T-helper 1 cell treated with Interleukin-12 subunit alpha and Interleukin-12 subunit beta and Interleukin-4 antibody, amounts not matched to agents 30 μg/mL and 1 μg/mL, for 36 hours (primary cell): Measurements from ENCODE around the gene GBA3.
A peak's percentile ranks its signal among the peaks of the same experiment; 100 is the strongest.

Experiments used
- H3K27ac Mint-ChIP-seq: one replicate; pipeline ENCODE4 v1.8.0; 2021; ENCODE audit warnings: mild to moderate bottlenecking, mixed read lengths
- H3K27me3 Mint-ChIP-seq: one replicate; pipeline ENCODE4 v1.8.0; 2021; ENCODE audit warnings: low read depth, mixed read lengths
- H3K36me3 Mint-ChIP-seq: one replicate; pipeline ENCODE4 v1.8.0; 2021; ENCODE audit warnings: low read depth, mixed read lengths
- H3K4me1 Mint-ChIP-seq: one replicate; pipeline ENCODE4 v1.8.0; 2021; ENCODE audit warnings: low read depth, mixed read lengths
- H3K4me3 Mint-ChIP-seq: one replicate; pipeline ENCODE4 v1.8.0; 2021; ENCODE audit warnings: mild to moderate bottlenecking, moderate library complexity, mixed read lengths
- H3K9me3 Mint-ChIP-seq: one replicate; pipeline ENCODE4 v1.8.0; 2021; ENCODE audit warnings: mixed read lengths

Gene GBA3

DNA sequence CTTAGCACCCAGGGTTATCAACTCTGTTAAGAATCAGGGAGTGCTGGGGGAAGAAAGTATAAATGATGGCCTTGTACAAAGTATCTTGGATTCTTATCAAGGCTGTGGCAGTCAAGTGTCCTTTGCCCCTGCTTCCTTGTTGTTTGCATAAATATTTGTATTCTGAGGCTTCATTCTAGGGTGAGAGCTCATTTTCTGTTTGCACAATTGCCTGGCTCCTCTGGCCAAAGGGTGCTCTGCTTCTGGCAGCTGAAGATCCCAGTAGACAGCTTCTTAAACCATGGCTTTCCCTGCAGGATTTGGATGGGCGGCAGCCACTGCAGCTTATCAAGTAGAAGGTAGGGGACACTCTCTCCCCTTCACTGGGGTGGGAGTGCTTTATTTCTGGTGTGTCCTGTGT lies at the start of gene GBA3:
TSS of gene GBA3 (plus strand) at position 202 of the 400 bp plus-strand sequence.
- no peaks in the 10 kb centered on the region for H3K9me3 Mint-ChIP-seq
- H3K4me1 Mint-ChIP-seq = no peaks in the 10 kb centered on the region
- H3K27ac Mint-ChIP-seq = no peak within 1 kb of the TSS
- H3K36me3 Mint-ChIP-seq = no peaks in the 10 kb centered on the region
- H3K4me3 Mint-ChIP-seq = no peak within 1 kb of the TSS
- H3K27me3 Mint-ChIP-seq = peaks cover 7% of the 10 kb centered on the region

DNA sequence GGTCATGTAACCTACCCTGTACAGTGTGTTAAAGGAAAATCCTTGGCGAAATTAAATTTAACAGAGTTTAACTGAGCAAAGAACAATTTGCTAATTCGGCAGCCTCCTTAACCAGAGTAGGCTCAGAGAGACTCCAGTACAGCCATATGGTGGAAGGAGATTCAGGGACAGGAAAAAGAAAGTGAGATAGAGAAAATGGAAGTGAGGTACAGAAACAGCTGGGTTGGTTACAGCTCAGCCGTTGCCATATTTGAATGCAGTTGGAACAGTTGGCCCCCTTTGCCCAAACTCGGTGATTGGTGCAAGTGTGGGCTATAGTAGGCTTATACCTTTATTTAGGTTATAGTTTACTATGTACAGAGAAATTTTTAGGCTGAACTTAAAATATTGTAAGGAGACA lies 48.8 kb upstream of the GBA3 start:
- no peaks in the 10 kb centered on the region for H3K36me3 Mint-ChIP-seq
- H3K9me3 Mint-ChIP-seq = peaks cover 5% of the 10 kb centered on the region
- H3K4me1 Mint-ChIP-seq = no peaks in the 10 kb centered on the region
- H3K4me3 Mint-ChIP-seq = no peak overlapping the region
- H3K27me3 Mint-ChIP-seq = no peaks in the 10 kb centered on the region
- H3K27ac Mint-ChIP-seq = no peak overlapping the region

DNA sequence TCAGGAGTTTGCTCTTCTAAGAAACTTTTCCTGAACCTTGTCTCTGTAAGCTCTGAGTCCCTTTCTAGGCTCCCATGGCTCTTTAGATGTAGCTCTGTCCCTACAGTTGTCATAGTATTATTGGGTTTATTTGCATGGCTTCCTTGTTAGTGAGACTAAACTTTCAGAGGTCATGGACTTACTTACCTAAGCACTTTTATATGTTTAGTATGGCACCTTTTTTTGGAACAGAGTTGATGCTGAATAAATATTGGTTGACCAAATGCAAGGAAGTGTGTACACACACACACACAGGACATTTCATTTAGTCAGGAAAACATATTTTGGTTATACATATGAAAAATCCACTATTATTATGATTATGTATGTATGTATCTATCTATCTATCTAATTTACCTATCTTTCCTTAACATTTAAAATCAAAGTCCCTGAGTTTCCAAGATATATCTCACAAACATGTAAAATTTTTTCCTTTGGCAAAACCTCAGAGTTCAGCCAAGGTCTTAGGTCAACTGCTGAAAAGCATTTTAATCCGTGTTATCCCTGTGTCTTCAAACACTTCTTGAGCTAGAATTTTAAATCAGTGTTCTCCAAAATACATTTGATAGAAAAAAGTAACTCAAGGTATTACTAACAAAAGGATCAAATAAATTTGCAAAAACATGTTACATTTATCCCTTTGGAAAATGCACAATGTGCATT lies 47.1 kb upstream of the GBA3 start:
- no peaks in the 10 kb centered on the region for H3K4me1 Mint-ChIP-seq
- H3K27ac Mint-ChIP-seq = no peak overlapping the region
- no peak overlapping the region for H3K4me3 Mint-ChIP-seq
- peaks cover 3% of the 10 kb centered on the region for H3K9me3 Mint-ChIP-seq
- H3K27me3 Mint-ChIP-seq = no peaks in the 10 kb centered on the region
- no peaks in the 10 kb centered on the region for H3K36me3 Mint-ChIP-seq

DNA sequence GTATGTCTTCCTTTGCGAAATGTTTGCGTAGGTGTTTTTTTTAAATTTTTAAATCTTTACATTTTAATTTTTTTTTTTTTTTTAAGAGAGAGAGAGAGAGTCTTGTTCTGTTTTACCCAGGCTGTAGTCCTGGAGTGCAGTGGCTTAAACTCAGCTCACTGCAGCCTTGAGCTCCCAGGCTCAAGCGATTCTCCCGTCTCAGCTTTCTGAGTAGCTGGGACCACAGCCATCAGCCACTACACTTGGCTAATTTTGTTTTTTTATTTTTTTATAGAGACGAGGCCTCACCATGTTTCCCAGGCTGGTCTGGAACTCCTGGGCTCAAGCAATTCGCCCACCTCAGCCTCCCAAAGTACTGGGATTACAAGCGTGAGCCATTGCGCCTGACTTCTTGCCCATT lies 43.7 kb upstream of the GBA3 start:
- Mint-ChIP-seq H3K4me1 (no peaks in the 10 kb centered on the region), H3K4me3 (no peak overlapping the region), H3K36me3 (no peaks in the 10 kb centered on the region), H3K27ac (no peak overlapping the region), H3K27me3 (no peaks in the 10 kb centered on the region), H3K9me3 (no peaks in the 10 kb centered on the region)

DNA sequence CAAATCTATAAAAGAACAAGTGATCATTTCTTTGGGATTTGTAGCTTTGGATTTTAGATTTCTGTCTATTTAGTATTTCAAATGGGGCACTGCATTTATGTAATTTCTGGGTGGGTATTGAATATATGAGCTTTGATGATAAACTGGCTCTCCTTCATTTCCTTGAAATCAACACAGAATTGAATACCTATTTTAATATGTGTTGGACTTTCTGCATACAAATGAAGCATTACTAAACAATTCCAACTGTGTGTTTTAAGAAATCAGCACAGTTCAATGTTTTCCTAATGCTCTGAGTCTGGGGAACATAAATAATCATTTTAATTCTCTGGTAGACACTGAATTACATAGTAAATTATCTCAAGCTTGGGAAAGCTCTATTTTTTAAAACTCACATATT lies 42.0 kb upstream of the GBA3 start:
- no peaks in the 10 kb centered on the region for H3K9me3 Mint-ChIP-seq
- no peaks in the 10 kb centered on the region for H3K36me3 Mint-ChIP-seq
- no peaks in the 10 kb centered on the region for H3K27me3 Mint-ChIP-seq
- no peaks in the 10 kb centered on the region for H3K4me1 Mint-ChIP-seq
- no peak overlapping the region for H3K4me3 Mint-ChIP-seq
- H3K27ac Mint-ChIP-seq = no peak overlapping the region

DNA sequence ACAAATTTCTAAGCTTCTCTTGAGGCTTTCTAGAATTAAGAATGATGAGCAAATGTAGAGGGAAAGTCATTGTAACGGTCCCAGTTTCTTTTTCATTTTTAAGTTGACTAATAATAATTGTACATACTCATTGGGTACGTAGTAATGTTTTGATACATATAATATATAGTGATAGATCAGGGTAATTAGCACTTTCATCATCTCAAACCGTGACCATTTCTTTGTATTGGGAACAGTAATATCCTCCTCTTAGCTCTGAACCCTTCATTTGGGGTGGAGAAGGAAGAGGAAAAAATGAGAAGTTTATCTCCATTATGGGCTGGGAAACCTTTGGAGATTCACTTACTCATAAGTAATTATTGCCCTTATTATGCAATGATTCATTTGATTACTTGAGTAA lies 39.0 kb upstream of the GBA3 start:
- Mint-ChIP-seq H3K36me3 (no peaks in the 10 kb centered on the region), H3K9me3 (no peaks in the 10 kb centered on the region), H3K27ac (no peak overlapping the region), H3K4me1 (no peaks in the 10 kb centered on the region), H3K27me3 (no peaks in the 10 kb centered on the region), H3K4me3 (no peak overlapping the region)

DNA sequence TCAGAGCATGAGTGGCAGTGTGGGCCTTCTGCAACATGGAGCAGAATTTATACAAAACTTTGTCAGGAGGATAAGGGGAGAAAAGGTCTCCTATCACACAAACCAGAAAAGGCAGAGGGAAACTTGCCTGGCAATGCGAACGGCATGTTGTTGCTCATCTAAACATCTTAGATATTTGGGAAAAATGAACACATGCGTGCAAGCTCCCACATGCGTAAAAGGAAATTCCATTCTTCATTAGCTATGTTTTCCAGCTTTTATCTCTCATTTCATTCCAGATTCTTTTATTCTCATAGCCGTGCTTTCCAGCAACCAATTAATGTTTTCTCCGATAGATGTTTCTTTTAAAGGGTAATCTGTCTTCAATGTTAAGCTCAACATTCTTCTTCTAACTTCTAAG lies 31.3 kb upstream of the GBA3 start:
- H3K4me3 Mint-ChIP-seq = no peak overlapping the region

DNA sequence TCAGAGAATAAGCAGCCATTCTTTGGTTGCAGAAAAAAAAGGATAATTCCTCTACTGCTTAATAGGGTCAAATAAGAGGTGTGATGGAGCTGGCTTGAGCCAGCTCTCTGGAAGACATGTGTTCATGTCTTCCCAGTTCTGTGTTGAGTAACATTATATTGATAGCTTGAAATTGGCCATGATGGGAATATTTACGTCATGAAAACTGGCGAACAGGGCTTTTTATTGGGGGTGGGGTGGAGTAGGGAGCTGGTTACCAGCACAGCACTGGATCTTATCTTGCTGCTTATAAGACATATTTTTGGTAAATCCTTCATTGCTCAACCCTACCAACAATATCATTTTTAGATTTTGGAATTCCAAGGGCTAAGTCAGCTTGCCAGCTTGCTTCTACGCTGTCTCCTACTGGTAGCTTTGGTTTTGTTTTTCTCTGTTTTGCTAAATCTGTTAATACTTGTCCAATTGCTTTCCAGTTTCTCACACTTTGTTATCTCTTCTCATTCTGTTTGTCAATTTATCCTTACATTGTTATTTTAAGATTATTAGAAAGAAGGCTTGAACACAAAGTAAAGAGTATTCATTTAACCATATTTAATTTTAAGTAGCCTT lies 25.3 kb upstream of the GBA3 start:
- peaks cover 17% of the 10 kb centered on the region for H3K4me1 Mint-ChIP-seq
- no peaks in the 10 kb centered on the region for H3K36me3 Mint-ChIP-seq
- H3K4me3 Mint-ChIP-seq = no peak overlapping the region
- H3K27ac Mint-ChIP-seq = no peak overlapping the region
- H3K9me3 Mint-ChIP-seq = no peaks in the 10 kb centered on the region
- H3K27me3 Mint-ChIP-seq = no peaks in the 10 kb centered on the region

More for the DNA sequence above, 31.3 kb upstream of the GBA3 start:
- no peaks in the 10 kb centered on the region for H3K27me3 Mint-ChIP-seq
- H3K27ac Mint-ChIP-seq = no peak overlapping the region
- H3K4me1 Mint-ChIP-seq = no peaks in the 10 kb centered on the region
- H3K36me3 Mint-ChIP-seq = no peaks in the 10 kb centered on the region
- H3K9me3 Mint-ChIP-seq = no peaks in the 10 kb centered on the region

DNA sequence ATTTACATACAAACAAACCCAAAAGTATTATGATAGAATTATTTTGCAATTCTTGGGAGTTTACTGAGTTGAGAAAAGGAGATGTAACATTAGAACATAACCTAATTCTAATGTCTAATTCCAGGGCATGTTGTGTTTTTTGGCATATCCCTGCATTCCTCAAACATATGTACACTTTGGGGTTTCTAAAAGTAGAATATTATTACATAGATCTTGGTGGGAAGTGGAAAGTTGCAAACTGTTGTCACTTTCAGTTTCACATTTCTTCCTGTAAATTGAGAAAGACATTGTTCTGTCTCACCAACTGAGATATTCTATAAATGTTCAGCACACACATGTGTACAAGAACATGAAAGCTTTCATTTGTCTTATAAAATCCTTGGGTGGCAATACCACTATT lies 24.4 kb upstream of the GBA3 start:
- Mint-ChIP-seq H3K4me3 (no peak overlapping the region), H3K27ac (no peak overlapping the region), H3K9me3 (no peaks in the 10 kb centered on the region), H3K4me1 (peaks cover 25% of the 10 kb centered on the region), H3K27me3 (no peaks in the 10 kb centered on the region), H3K36me3 (no peaks in the 10 kb centered on the region)

DNA sequence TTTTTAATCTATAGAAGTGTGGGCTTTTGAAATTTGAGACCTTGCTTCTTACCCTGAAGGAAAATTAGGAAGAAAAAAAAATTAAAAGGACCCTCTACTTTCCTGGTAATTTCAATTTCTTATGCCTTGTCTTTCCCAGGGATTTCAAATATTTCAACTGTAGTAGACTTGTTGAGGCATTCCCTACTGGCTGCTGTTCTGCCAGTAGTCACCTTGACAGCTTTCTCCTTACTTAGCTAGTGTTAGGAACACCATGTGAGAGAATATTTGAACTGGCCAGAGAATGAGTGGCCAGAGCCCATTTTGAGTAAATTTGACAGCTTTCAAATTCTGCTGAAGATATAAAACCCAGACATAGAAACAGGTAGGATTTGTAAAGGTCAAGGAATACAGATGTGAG lies 24.0 kb upstream of the GBA3 start:
- H3K27me3 Mint-ChIP-seq = no peaks in the 10 kb centered on the region
- H3K27ac Mint-ChIP-seq = peak overlapping the region; percentile 18
- peaks cover 27% of the 10 kb centered on the region for H3K4me1 Mint-ChIP-seq
- H3K9me3 Mint-ChIP-seq = no peaks in the 10 kb centered on the region
- no peak overlapping the region for H3K4me3 Mint-ChIP-seq
- no peaks in the 10 kb centered on the region for H3K36me3 Mint-ChIP-seq

DNA sequence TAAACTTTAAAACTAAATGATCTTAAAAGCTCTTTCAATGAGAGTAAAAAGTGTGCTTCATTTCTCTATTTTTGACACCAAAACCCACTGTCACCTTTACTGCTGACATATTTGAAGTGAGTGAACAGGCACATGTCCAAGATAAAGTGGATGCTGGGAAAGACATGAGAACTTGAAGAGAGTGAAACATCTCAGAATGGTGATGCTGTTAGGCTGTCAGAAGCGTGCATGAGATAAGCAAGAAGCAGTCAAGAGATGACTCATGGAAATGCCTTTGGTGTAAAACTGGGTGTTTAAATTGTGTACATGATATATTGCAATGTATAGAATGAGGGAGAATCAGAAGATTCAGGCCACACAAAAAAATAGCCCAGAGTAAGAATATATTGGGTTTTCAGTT lies 21.8 kb upstream of the GBA3 start:
- no peak overlapping the region for H3K27ac Mint-ChIP-seq
- peaks cover 32% of the 10 kb centered on the region for H3K4me1 Mint-ChIP-seq
- no peak overlapping the region for H3K4me3 Mint-ChIP-seq
- no peaks in the 10 kb centered on the region for H3K9me3 Mint-ChIP-seq
- no peaks in the 10 kb centered on the region for H3K36me3 Mint-ChIP-seq
- no peaks in the 10 kb centered on the region for H3K27me3 Mint-ChIP-seq

DNA sequence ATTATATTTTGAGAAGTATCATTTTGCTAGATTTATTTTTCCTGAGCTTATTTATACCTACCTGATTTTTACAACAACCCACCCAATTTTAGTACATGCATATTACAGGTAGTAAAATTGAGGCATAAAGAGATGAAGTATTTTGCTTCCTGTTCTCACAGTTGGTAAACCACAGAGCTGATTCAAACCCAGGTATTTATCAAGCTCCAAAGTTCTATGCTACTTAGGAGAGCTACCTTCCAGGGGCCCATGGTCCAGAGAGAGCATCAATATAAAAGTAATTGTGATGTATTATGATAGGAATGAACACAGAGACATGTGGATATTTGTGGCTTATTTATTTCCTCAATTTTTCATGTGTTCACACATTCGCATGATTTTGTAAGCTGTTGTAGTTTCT lies 20.2 kb upstream of the GBA3 start:
- Mint-ChIP-seq H3K27me3 (no peaks in the 10 kb centered on the region), H3K4me3 (no peak overlapping the region), H3K36me3 (no peaks in the 10 kb centered on the region), H3K27ac (no peak overlapping the region), H3K4me1 (peaks cover 32% of the 10 kb centered on the region), H3K9me3 (no peaks in the 10 kb centered on the region)

DNA sequence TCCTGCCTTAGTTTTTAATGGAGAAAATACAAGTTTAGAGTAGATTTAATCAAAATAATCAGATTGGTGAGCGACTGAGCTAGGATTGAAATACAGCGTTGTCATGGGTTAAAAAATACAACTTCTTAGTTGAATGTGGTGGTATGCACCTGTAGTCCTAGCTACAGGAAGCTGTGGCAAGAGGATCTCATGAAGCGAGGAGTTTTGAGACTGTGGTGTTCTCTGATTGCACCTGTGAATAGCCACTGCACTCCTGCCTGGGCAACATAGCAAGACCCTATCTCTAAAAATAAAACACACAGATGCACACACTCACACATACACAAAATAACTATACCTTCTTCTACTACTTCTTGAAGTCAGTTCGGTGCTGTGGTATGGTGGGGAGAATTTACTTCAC lies 19.8 kb upstream of the GBA3 start:
- Mint-ChIP-seq H3K27ac (no peak overlapping the region), H3K9me3 (no peaks in the 10 kb centered on the region), H3K4me3 (peak overlapping the region; percentile 9), H3K4me1 (peaks cover 32% of the 10 kb centered on the region), H3K36me3 (no peaks in the 10 kb centered on the region), H3K27me3 (no peaks in the 10 kb centered on the region)

DNA sequence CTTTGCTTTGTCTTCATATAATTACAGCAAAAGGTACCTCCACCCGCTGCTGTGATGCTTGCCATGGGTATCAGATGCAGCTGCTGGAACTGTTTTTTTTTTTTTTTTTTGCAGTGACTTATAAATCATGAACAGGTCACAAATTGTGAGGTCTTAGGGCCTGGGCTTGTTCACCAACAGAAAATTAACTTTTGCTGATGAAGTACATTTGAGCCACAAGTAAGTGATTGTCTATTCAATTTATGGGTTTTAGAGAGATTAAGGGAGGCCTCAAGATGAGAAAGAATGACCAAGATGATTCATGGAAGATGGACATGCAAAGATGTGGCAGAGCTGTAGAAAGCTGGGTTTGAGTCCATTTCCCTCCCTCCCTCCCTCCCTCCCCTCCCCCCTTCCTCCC lies 18.0 kb upstream of the GBA3 start:
- Mint-ChIP-seq H3K27ac (no peak overlapping the region), H3K9me3 (no peaks in the 10 kb centered on the region), H3K27me3 (no peaks in the 10 kb centered on the region), H3K36me3 (no peaks in the 10 kb centered on the region), H3K4me3 (no peak overlapping the region), H3K4me1 (peaks cover 20% of the 10 kb centered on the region)

DNA sequence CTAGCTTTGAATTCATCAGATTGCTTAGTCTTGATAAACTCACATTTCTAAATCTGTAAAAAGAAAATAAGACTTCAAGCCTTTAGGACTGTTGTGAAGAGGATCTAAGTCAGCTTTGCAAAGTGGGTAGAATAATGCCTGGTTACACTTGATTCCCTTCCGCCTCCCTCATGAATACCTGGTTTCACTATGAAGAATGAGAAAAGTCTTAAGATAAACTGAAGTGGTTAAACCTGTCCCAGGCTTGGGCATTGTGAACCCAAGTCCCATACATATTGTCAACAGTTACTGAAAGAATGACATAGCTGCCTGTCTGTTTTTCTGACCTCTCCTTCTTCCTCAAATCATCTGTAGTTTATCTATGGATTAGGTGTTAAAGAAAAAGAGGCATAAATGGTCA lies 16.7 kb upstream of the GBA3 start:
- Mint-ChIP-seq H3K4me3 (no peak overlapping the region), H3K27me3 (no peaks in the 10 kb centered on the region), H3K36me3 (no peaks in the 10 kb centered on the region), H3K9me3 (no peaks in the 10 kb centered on the region), H3K4me1 (peaks cover 17% of the 10 kb centered on the region), H3K27ac (no peak overlapping the region)
